ENCODE measurements around the gene ZNF408.
"Not testable (repeated sequence)": the region's sequence is repeated elsewhere in the genome, so short reads cannot be mapped to it uniquely, and the experiment has no call there.

The ZNF408 gene

DNA sequence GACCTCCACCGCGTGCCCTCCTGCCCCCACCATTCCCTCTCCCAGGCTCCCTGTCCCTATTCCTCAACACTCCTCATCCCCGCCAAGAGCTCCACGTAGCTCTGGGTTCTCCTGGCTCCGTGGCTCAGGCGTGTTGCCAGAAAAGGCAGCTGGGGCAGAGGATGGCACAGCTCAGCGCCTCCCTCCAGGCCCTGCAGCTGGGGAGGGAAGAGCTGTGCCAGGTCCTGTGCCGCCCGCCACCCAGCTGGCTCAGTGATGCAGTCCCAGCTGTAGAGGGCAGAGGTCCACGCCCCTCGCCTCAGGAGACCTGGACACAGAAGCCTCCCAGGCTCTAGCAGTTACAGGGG, 4.6 kb upstream of the ZNF408 start:
- no peak for DNase-seq (ENCODE audit: low read depth in 3 of 3, low spot score in 1 of 3)

- no peak for DNase-seq (ENCODE audit: low read depth in 3 of 3, low spot score in 1 of 3)
Measured at GRCh38 chr11:46697303-46697702, 3.5 kb upstream of the ZNF408 start.

DNA sequence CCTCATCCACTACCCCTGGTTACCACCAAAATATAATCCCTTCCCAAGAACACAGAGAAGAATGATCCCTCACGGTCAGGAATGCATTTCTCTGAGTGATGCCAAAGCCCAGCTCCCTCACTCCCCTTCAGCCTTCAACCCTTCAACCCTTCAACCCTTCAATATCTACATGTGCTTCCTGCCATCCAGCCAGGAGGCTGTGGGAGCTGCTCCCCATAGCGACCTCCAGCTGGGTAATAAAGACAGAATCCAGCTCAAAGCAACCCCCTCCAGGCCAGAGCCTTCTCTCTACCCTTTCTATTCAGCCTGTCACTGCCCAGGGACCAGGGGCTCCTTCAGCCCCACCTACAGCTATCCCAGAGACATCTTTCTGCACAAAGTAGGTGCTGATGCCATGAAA, 3.1 kb upstream of the ZNF408 start:
- DNase-seq (ENCODE audit: low read depth in 3 of 3, low spot score in 1 of 3): no peak

DNA sequence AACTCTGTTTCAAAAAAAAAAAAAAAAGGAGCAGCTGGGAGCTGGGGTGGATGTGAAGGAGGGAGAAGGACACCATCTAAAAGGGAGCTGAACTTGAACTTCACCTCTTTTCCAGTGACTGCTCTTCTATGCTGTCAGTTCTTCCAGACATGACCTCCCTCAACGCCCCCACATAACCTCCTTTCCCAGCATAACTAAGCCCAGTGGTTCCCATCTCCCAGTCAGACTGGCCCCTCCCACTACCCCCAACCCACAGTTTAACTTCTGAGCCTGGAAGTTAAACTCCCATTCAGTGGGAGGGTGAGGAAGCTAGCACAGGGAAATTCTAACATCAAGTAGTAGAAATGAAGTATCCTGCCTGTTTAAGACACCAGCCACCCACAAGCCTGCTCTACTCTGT, 2.2 kb upstream of the ZNF408 start:
- no peak for DNase-seq (ENCODE audit: low read depth in 3 of 3, low spot score in 1 of 3)

DNA sequence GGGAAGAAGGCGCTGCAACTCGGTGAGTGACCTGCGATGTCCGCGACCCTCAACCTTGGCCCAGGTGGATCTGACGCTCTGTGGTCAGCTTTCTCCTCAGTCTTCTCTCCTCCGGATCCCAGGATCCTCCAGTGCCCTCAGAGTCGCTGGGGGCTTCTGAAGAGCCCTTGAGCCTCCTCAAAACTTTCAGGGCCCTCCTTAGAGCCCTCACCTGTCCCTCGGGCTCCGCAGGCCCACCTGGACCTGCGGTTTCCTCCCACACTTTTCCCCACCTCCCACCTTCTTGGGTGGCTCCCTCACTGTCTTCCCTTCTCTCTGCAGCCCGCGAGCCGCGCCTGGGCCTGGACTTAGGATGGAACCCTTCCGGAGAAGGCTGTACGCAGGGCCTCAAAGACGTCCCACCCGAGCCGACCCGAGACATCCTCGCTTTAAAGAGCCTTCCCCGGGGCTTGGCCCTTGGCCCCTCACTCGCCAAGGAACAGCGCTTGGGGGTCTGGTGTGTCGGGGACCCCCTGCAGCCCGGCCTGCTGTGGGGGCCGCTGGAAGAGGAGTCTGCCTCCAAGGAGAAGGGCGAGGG, 335 bp downstream of the ZNF408 start:
- DNase-seq (ENCODE audit: low read depth in 3 of 3, low spot score in 1 of 3): no peak

DNA sequence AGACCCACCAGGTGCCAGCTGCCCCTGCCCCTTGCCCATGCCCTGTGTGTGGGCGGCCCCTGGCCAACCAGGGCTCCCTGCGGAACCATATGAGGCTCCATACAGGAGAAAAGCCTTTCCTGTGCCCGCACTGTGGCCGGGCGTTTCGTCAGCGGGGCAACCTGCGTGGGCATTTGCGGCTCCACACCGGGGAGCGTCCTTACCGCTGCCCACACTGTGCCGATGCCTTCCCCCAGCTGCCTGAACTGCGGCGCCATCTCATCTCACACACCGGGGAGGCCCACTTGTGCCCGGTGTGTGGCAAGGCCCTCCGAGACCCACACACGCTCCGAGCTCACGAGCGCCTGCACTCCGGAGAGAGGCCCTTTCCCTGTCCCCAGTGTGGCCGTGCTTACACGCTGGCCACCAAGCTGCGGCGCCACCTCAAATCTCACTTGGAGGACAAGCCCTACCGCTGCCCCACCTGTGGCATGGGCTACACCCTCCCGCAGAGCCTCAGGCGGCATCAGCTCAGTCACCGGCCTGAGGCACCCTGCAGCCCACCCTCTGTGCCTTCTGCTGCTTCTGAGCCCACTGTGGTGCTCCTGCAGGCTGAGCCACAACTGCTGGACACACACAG, 4.3 kb downstream of the ZNF408 start:
- no peak for DNase-seq (ENCODE audit: low read depth in 3 of 3, low spot score in 1 of 3)

DNA sequence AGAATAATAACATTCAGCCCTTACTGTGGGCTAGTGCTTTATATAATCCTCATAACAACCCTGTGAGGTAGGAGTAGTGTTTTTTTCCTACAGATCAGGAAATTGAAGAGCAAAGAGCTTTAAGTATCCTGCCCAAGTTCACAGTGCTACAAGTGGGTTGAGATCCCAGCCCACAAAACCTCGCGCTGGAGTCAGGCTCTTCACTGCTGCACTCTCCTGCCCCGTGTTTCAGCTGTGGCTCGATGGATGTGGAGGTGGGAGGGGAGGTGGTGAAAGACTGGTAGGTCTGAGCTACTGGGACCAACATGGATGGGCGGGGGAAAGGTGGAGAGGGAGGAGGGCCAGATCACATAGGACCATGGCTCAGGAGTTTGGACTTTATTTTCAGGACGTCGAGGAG, 6.1 kb downstream of the ZNF408 start:
- no peak for DNase-seq (ENCODE audit: low read depth in 3 of 3, low spot score in 1 of 3)

- not testable (repeated sequence) for DNase-seq (ENCODE audit: low read depth in 3 of 3, low spot score in 1 of 3)
Measured at GRCh38 chr11:46709351-46709750, 8.5 kb downstream of the ZNF408 start.

- DNase-seq (ENCODE audit: low read depth in 3 of 3, low spot score in 1 of 3): no peak
Measured at GRCh38 chr11:46710821-46711269, 10.0 kb downstream of the ZNF408 start.

DNA sequence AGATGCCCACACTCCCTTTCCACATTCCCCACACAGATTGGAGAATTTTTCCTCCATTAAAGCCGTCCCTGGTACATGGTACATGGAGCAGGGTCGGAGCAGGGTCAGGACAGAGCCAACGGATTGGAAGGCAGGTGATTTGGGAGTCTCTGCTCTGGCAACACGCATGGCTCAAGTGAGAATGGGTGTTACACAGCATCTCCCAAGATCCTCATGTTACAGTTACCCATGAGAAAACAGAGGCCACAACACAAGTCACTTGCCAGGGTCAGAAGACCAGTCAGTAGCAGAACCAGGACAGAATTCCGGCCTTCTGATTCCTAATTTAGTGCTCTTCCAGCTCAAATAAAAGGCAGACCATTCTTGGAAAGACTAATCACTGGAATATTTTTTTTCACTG, 10.5 kb downstream of the ZNF408 start:
- DNase-seq (ENCODE audit: low read depth in 3 of 3, low spot score in 1 of 3): no peak

DNA sequence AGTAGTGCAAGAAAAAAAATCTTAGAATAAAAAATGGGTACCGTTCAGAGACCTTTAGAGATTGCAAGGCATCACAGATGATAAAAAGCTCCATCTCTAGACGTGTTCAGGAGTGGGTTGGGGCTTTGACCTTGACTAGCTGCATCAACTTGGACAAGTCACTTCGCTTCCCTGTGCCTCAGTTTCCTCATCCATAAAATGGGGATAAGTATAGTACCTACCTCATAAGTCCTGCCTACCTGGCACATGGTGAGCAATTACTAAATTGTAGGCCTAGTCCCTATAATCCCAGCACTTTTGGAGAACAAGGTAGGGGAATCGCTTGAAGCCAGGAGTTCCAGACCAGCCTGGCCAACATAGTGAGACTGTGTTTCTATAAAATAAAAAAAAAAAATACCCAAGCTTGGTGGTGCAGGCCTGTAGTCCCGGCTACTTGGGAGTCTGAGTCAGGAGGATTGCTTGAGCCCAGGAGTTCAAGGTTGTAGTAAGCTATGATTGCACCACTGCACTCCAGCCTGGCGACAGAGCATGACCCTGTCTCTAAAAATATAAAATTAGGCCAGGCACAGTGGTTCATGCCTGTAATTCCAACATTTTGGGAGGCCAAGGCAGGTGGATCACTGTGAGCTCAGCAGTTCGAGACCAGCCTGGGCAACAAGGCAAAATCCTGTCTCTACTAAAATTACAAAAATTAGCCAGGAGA, 12.2 kb downstream of the ZNF408 start:
- DNase-seq (ENCODE audit: low read depth in 3 of 3, low spot score in 1 of 3): no peak

DNA sequence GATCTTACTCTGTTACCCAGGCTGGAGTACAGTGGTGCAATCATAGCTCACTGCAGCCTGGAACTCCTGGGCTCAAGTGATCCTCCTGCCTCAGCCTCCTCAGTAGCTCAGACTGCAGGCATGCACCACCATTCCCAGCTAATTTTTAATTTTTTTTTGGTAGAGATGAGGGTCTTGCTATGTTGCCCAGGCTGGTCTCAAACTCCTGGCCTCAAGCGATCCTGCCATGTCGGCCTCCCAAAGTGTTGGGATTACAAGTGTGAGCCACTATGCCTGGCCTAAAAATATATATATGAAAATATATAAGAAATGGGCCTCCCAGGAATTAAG, 17.0 kb downstream of the ZNF408 start:
- not testable (repeated sequence) for DNase-seq (ENCODE audit: low read depth in 3 of 3, low spot score in 1 of 3)

GRCh38 chr11:46718155-46719019, 17.6 kb downstream of the ZNF408 start:
- no peak for DNase-seq (ENCODE audit: low read depth in 3 of 3, low spot score in 1 of 3)

- no peak for DNase-seq (ENCODE audit: low read depth in 3 of 3, low spot score in 1 of 3)
Measured at GRCh38 chr11:46719048-46719542, 18.3 kb downstream of the ZNF408 start, which contains the start of gene F2. Gene F2 (plus strand): TSS chr11:46719213. CDS start chr11:46719236, 23 bp downstream.

DNA sequence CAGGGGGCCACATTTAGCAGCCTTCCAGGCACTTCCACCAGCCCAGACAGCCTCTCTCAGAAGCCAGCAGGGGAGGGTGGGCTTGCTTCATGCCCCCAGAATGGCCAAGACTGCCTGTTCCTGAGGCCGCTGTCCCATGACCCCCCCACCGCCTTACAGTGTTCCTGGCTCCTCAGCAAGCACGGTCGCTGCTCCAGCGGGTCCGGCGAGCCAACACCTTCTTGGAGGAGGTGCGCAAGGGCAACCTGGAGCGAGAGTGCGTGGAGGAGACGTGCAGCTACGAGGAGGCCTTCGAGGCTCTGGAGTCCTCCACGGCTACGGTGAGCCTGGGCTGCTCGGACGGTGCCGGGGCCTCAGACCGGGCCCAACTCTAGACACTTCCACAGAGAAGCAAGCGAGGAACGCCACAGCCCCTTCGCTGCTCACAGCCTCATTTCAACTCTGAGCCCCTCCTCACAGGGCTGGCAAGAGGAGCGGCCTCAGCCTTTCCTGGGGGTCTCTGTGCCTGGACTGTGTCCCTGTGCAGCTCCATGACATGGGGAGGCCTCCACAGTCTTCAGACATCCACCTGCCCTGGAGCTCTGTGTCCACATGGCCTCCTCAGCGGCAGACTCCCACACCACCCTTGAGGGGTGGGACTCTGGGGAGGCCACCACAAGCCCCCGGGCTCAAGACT, 18.9 kb downstream of the ZNF408 start:
- no peak for DNase-seq (ENCODE audit: low read depth in 3 of 3, low spot score in 1 of 3)

- no peak for DNase-seq (ENCODE audit: low read depth in 3 of 3, low spot score in 1 of 3)
Measured at GRCh38 chr11:46721286-46721685, 20.5 kb downstream of the ZNF408 start.

DNA sequence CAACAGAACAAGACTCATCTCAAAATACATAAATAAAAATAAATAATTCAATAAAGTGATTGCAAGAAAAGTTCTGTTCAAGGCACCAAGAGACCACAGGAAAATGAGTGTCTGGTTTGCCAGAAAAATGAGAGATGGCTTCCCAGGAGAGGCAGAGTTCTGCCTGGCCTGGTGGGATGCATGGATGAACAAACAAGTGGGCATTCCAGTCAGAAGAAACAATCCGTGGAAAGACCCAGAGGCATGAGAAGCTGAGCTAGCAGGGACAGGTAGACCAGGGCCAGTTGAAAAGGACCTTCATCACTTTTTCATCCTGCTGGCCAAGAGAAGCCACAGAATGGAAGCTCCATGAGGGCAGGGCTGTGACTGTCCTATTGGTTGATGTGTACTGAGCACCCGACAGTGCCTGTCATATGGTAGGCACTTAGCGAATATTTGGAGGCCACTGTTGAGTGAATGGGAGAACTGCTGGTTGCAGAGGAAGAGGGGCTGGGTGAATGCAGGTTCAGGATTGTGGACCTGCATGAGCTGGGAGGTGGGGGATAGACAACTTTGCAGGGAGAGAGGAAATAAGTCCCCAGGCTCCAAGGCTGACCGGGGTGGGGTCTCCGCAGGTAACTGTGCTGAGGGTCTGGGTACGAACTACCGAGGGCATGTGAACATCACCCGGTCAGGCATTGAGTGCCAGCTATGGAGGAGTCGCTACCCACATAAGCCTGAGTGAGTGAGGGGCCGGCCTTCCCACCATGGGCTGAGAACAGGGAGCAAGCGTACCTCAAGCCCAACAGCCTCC, 21.9 kb downstream of the ZNF408 start:
- no peak for DNase-seq (ENCODE audit: low read depth in 3 of 3, low spot score in 1 of 3)

- no peak for DNase-seq (ENCODE audit: low read depth in 3 of 3, low spot score in 1 of 3)
Measured at GRCh38 chr11:46723359-46723680, 22.5 kb downstream of the ZNF408 start.

GRCh38 chr11:46724088-46724487, 23.3 kb downstream of the ZNF408 start:
- DNase-seq (ENCODE audit: low read depth in 3 of 3, low spot score in 1 of 3): no peak

Measured in stimulated activated CD4-positive, alpha-beta T cell treated with anti-CD3 and anti-CD28 coated beads, TNF-alpha, amount 100 ng/mL, for 1 hour (primary cell).